Glomerular visceral epithelial cell (primary cell): ENCODE results near the gene TMEM39B.
"Not testable (repeated sequence)": the region's sequence is repeated elsewhere in the genome, so short reads cannot be mapped to it uniquely, and the experiment has no call there.

Experiments
- DNase-seq: peaks from one replicate; pipeline ENCODE4 v3.0.0-alpha.2; 2016; ENCODE audit errors: extremely low spot score

The TMEM39B gene

GRCh38 chr1:32072622-32073298, at the start of gene TMEM39B:
Gene TMEM39B (plus strand): TSS chr1:32072939. CDS start chr1:32073048, 109 bp downstream.
- peak; percentile 94 for DNase-seq

- no peak for DNase-seq
These were observed 49.4 kb upstream of the TMEM39B start for GRCh38 chr1:32023351-32023750.

DNA sequence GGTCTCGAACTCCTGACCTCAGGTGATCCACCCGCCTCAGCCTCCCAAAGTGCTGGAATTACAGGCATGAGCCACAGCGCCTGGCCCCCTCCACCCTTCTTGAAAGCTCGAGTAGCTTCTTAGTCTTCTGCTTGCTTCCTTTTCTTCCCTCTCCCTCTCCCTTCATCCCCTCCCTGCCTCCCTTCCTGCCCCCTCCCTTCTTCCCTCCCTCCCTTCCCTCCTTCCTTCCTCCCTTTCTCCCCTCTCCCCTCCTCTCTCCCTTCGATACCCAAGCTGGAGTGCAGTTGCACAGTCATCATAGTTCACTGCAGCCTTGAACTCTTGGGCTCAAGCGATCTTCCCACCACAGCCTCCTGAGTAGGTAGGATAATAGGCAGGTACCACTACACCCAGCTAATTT, 47.2 kb upstream of the TMEM39B start:
- DNase-seq: no peak

- DNase-seq: peak; percentile 56
These were observed 44.0 kb upstream of the TMEM39B start for GRCh38 chr1:32028746-32029145.

DNA sequence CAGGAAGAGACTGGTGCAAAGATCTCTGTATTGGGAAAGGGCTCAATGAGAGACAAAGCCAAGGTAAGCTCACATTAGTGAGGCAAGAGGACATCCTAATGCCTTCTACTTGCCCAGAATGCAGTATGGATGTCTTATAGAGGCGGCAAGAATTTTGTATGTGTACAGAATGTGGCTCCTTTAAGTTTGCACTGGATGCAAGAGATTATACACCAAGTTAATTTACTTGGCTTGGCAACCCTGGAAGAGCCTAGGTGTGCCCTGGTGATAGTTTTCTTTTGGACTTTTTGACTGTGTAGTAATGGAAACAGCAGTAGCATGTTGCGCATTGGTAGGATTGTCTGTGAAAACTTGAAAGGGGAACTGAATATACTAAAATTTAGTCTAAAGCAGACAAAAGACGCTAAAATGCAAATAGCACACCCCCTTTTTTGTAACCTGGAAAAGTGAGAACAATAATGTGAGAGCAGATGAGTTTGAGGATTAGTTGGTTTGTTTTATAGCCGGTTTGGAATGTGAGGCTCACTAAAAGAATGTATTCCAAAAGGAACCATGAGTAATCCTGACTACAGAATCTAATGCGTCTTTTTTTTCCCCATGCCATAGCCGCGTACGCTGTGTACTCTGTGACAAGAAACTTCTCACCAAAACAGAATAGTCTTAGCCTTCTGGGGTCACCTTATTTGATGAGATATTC, 41.0 kb upstream of the TMEM39B start:
- DNase-seq: peak; percentile 58

DNA sequence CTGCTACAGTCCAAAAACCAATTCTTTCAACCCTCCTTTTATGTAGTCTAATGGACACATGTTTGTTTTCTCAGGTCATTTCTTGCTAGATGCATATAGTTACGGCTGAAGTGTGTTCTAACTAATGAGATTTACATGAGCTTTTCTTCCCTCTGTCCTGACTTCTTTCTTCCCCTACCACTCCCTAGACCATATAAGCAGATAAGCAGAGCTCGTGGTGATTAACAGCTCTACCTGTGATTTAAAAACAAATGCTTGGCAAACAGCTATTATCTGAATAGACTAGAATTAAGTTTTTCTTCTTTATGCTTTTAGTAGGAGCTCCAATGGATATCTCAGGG, 40.5 kb upstream of the TMEM39B start:
- DNase-seq: no peak

- DNase-seq: no peak
These were observed 37.6 kb upstream of the TMEM39B start for GRCh38 chr1:32035119-32035518.

DNA sequence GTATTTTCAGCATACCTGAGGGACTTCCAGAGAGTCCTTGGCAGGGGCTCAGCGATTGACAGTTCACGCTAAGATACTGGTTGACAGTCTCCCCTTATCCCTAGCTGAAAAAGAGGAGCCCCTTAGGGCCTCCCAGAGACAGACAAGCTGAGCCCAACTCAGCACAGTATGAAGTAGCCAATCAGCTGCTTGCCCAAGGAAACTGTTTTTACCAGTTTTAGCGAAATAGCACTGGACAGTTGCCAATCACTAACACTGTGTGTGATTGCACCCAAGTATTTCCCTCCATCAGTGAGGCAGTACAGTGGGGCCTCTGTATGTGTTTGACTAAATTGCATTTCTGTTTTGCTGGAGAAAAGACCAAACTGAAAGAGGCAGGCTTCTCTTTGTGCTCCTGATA, 32.0 kb upstream of the TMEM39B start:
- no peak for DNase-seq

DNA sequence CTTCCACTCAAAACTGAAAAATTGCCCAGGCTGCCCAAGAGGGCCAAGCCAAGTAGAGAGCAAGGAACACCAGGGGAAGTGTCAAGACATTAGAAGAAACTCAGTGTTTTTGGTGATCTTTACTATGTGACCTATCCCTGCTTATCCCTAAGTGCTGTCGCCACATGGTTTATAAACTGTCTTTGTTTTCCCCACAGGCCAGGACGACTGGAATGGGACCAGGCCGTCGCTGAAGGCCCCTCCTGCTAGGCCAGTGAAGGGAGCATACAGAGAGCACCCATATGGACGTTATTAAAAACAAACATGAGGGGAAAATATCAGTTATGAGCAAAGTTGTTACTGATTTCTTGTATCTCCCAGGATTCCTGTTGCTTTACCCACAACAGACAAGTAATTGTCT, 30.4 kb upstream of the TMEM39B start:
- DNase-seq: no peak

- DNase-seq: no peak
These were observed 28.5 kb upstream of the TMEM39B start for GRCh38 chr1:32044234-32044633.

- no peak for DNase-seq
These were observed 27.0 kb upstream of the TMEM39B start for GRCh38 chr1:32045772-32046171.

GRCh38 chr1:32047701-32048100, 25.0 kb upstream of the TMEM39B start:
- no peak for DNase-seq

DNA sequence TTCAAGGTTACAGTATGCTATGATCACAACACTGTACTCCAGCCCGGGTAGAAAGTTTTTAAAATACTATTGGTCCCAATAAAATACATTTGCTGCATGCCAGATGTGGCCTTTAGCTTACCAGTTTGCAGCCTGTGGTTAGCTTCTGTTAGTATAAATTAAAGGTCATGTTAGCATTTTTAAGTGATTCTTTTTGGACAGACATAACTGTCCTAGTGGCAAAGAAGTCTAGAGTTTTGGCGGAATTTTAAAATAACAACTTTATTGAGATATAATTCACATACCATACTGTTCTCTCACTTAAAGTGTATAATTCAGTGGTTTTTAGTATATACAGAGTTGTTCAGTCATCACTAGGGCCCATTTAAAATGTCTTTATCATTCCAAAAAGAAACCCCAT, 24.3 kb upstream of the TMEM39B start:
- DNase-seq: no peak

DNA sequence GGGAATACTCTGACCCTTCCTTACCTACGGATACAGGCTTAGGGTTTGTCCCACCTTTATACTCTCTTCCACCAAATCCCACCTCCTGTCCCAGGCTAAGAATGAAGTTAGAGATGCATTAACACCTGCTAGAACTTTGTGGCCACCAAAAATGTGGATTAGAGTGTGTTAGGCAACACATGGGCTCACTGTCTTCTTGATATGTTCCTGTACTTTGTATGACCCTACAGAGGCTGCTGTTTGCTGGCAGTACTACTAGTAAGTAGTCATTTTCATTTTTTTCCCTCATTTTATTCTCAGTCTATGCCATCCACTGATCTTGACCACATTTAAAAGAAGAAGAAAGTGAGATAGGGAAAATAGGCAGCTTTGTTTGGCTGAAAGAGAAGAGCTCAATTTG, 21.0 kb upstream of the TMEM39B start:
- no peak for DNase-seq

GRCh38 chr1:32052887-32053286, 19.9 kb upstream of the TMEM39B start:
- DNase-seq: no peak

GRCh38 chr1:32055416-32055815, 17.3 kb upstream of the TMEM39B start:
- no peak for DNase-seq

DNA sequence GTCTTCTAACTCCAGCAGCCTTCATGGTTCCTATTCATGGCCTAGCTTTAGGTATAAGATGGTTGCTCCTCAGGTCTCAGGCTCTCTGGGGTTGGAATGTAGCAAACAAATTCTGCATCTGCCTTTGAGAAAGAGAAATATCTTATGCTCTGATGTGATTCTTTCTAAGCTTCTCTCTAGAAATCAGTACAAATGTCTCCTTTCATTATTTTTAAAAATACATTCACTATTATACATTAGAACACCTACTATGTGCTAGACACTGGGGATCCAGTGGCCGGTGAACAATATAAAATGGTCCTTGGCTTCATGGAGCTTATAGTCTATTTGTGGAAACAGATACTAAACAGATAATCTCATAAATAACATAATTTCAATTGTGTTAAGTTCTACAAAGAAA, 16.1 kb upstream of the TMEM39B start:
- no peak for DNase-seq

GRCh38 chr1:32060914-32061313, 11.8 kb upstream of the TMEM39B start:
- no peak for DNase-seq

DNA sequence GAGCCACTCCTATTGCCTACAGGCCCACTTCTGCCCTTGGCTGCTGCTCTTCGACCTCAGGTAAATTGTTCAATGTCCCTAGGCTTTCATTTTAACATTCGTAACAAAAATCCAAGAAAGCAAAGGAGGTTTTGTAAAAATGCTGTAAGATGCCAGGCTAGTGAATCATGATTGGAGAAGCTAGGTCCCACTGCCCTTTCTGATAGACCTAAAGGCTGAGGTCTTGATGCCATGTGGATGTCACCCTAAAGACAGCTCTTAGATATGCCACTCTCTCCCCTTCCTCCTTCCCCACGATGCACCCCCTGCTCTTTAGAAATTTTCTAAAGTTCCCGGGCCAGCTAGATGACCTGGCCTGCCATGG, 9.9 kb upstream of the TMEM39B start:
- DNase-seq: peak; percentile 13

DNA sequence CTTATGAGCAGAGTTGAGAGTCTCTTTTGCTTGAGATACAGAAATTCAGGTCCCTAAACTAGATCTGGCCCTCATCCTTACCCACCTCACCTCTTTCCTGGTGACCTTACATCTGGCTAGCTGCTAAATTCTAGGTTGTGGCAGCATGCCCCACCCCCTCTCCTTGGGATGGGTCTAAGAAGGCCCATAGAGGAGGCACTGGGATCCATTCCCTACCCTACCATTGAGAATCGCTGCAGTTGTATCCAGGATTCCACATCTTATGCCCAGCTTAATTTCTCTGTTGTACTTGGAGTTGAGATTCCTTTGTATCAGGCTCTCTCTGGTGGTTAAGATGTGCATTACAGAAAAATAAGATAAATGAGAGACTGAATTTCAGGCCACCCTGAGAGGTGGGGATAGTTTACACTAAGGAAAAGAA, 9.5 kb upstream of the TMEM39B start:
- peak; percentile 57 for DNase-seq

DNA sequence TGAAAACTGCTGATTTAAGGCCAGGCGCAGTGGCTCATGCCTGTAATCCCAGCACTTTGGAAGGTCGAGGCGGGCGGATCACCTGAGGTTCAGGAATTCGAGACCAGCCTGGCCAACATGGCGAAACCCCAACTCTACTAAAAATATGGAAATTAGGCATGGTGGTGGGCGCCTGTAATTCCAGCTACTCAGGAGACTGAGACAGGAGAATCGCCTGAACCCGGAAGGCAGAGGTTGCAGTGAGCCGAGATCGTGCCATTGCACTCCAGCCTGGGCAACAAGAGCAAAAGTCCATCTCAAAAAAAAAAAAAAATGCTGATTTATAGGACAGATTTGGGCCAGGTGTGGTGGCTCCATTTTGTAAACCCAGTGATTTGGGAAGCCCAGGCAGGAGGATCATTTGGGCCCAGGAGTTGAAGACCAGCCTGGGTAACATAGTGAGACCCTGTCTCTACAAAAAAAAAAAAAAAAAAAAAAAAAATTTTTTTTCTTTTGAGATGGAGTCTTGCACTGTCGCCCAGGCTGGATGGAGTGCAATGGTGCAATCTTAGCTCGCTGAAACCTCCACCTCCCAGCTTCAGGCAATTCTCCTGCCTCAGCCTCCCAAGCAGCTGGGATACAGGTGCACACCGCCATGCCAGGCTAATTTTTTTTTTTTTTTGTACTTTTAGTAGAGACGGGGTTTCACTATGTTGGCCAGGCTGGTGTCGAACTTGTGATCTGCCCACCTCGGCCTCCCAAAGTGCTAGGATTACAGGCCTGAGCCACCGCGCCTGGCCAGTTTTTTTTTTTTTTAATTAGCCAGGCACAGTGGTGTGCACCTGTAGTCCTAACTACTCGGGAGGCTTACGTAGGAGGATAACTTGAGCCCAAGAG, 6.9 kb upstream of the TMEM39B start:
- not testable (repeated sequence) for DNase-seq

DNA sequence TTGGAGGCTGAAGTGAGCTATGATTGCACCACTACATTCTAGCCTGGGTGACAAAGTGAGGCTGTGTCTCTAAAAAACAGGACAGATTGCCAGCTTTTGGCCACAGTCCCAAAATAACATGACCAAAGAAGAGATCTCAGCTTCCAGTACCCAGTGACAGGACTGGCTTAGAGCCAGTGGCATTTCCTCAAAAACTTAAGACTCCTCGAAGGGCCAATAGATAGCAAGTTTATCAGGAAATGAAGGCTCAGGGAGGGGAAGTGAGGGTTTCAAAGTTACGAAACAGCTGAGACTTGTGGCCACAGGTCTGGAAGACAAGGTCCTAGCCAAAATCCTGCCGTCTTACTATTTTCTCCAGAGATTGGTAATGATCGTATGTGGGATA, 6.3 kb upstream of the TMEM39B start:
- DNase-seq: peak; percentile 82
